K562 (cell line): ENCODE data around the gene MAPKAPK2.

Source experiments
- FOSL1 ChIP-seq: fragments of 200-800 bp; sonication (Bioruptor generic); conservative IDR thresholded peaks from 2 replicates; pipeline ENCODE4 v1.6.1; 2016; ENCODE audit warnings: missing genetic modification characterization, missing compliant biosample characterization
- PCBP1 ChIP-seq: fragments of 200-400 bp; formaldehyde crosslinking; IDR thresholded peaks from 2 replicates; pipeline ENCODE4 v1.6.1; 2018; ENCODE audit warnings: mild to moderate bottlenecking, low read depth, low read length; ENCODE audit not compliant: poor library complexity, severe bottlenecking
- RFX5 ChIP-seq: IDR thresholded peaks from 2 replicates; pipeline ENCODE4 v1.6.1; 2011; ENCODE audit warnings: low read depth, mild to moderate bottlenecking, improper control_type of control experiment, low read length
- TEAD4 ChIP-seq, 2 experiments: sonication (generic) in 1 of 2; formaldehyde crosslinking in 1 of 2; IDR thresholded peaks; 2 replicates each; pipeline versions ENCODE4 v1.6.1 to v1.8.0; 2012 to 2022; ENCODE audit warnings: borderline replicate concordance in 1 of 2, inconsistent platforms in 1 of 2, low read length in 1 of 2, mild to moderate bottlenecking in 1 of 2, missing genetic modification reagents in 1 of 2
- ZFX ChIP-seq: sonication (generic); formaldehyde crosslinking; IDR thresholded peaks from 2 replicates; pipeline ENCODE4 v1.8.0; 2022; ENCODE audit warnings: mild to moderate bottlenecking, missing genetic modification reagents, moderate library complexity
- ZNF253 ChIP-seq: fragments of 250-450 bp; sonication (Bioruptor Pico); conservative IDR thresholded peaks from 2 replicates; pipeline ENCODE4 v1.6.1; 2021; ENCODE audit warnings: mild to moderate bottlenecking
- TF ChIP-seq, protein P1 (sequence below), 3 experiments: IDR thresholded peaks in 2 of 3; conservative IDR thresholded peaks in 1 of 3; 2 replicates each; pipeline ENCODE4 v1.5.1; 2011 to 2012; ENCODE audit warnings: low read length in 3 of 3, mild to moderate bottlenecking in 3 of 3, control low read depth in 2 of 3, improper control_type of control experiment in 1 of 3, inconsistent platforms in 1 of 3, low read depth in 1 of 3, mixed read lengths in 1 of 3, moderate library complexity in 1 of 3; ENCODE audit not compliant: insufficient read depth in 2 of 3

DNA sequence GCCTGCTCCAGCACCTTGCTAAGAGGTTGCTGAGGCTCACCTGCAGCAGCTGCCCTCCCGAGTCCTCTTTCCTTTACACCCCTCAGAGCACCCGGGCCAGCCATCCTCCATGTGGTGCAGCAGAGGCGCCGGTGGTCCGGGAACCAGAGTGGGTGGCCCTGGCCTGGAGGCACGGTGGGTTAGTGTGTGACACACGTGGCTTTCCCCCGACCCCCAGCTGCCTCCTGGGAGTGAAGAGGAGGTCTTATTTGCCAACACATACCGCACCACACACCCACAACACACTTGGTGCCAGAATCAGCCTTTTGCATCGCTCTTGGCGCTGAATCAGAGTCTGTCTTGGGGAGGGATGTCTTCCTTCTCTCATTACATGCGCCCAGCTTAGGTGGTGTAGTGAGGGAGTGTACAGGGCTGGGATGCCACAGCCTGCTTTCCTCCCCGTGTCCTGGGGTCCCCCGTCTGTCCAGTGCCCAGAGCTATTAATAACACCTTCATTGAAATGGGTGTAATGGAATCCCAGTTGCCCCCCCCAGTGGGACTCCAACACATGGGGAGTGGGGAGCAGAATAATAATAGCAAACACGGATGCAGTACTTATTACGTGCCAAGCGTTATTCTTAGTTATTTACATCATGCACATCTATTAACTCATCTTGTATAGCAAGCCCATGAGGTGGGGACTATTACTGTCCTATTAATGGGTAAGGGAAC lies 38.2 kb downstream of the MAPKAPK2 start:
- TF ChIP-seq RFX5 (no peak), FOSL1 (no peak), PCBP1 (no peak), ZNF253 (CRISPR knock-in tag) (no peak), ZFX (CRISPR knock-in tag) (no peak), TEAD4 (IDR thresholded peaks at IDR 0.05; ENCODE audit: low read length) (no peak), TEAD4 (CRISPR knock-in tag; IDR thresholded peaks at IDR 0.05; ENCODE audit: borderline replicate concordance) (no peak)
- TF ChIP-seq, protein P1, sequence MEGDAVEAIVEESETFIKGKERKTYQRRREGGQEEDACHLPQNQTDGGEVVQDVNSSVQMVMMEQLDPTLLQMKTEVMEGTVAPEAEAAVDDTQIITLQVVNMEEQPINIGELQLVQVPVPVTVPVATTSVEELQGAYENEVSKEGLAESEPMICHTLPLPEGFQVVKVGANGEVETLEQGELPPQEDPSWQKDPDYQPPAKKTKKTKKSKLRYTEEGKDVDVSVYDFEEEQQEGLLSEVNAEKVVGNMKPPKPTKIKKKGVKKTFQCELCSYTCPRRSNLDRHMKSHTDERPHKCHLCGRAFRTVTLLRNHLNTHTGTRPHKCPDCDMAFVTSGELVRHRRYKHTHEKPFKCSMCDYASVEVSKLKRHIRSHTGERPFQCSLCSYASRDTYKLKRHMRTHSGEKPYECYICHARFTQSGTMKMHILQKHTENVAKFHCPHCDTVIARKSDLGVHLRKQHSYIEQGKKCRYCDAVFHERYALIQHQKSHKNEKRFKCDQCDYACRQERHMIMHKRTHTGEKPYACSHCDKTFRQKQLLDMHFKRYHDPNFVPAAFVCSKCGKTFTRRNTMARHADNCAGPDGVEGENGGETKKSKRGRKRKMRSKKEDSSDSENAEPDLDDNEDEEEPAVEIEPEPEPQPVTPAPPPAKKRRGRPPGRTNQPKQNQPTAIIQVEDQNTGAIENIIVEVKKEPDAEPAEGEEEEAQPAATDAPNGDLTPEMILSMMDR (IDR thresholded peaks at IDR 0.05 in 2 of 3, conservative IDR thresholded peaks at IDR 0.05 in 1 of 3; ENCODE audit: insufficient read depth in 2 of 3, low read depth in 1 of 3, low read length in 3 of 3) = no peak
